IMR-90 (cell line): ENCODE measurements around the gene HPRT1. TPM values are rescaled to one million over a fixed set of nuclear protein-coding genes. Genes with fewer than 3 reads are reported as not detected.
A peak's percentile ranks its signal among the peaks of the same experiment; 100 is the strongest.

Source experiments
- ATAC-seq: fragments of 200-7000 bp; cut with Tn5 transposase; 2 replicates; pipeline ENCODE4 v1.9.1; 2020; ENCODE audit warnings: low read depth, mild to moderate bottlenecking, moderate library complexity
- BruUV-seq: library from RNA; stranded (reverse); fragments of 400-500 nt; replicated peaks from 2 replicates; lab custom pipeline; 2021; lab: Mats Ljungman, UMichigan
- CTCF ChIA-PET: fragments of 300-600 bp; formaldehyde crosslinking; extraction: SDS; loops from one replicate; lab custom pipeline; 2021; ENCODE audit warnings: antibody characterized with exemption; lab: Yijun Ruan, JAX
- POLR2A ChIA-PET: fragments of 300-600 bp; sonication (Branson Sonifier 250); formaldehyde crosslinking; loops from one replicate; lab custom pipeline; 2022; ENCODE audit warnings: antibody characterized with exemption; ENCODE audit not compliant: unreplicated experiment; lab: Charles Lee
- DNase-seq: peaks from one replicate; pipeline ENCODE4 v3.0.0; 2013
- H2AFZ ChIP-seq: replicated peaks from 2 replicates; pipeline ENCODE3; 2013; ENCODE audit warnings: low read length, mild to moderate bottlenecking; ENCODE audit not compliant: poor library complexity
- H2AK5ac ChIP-seq: 2 replicates; pipeline ENCODE4 v1.6.1; 2013; ENCODE audit warnings: low read depth, low read length, inconsistent platforms
- H2AK9ac ChIP-seq: replicated peaks from 2 replicates; pipeline ENCODE3; 2013; ENCODE audit warnings: mild to moderate bottlenecking, low read depth, low read length, moderate library complexity; ENCODE audit not compliant: poor library complexity
- H2BK120ac ChIP-seq: 2 replicates; pipeline ENCODE4 v1.6.1; 2013; ENCODE audit warnings: low read depth, low read length, inconsistent platforms
- H2BK15ac ChIP-seq: 3 replicates; pipeline ENCODE4 v1.6.1; 2013; ENCODE audit warnings: low read depth, low read length, inconsistent platforms
- H2BK20ac ChIP-seq: 2 replicates; pipeline ENCODE4 v1.6.1; 2013; ENCODE audit warnings: low read depth, mild to moderate bottlenecking, inconsistent platforms, low read length, moderate library complexity
- H2BK5ac ChIP-seq: 2 replicates; pipeline ENCODE4 v1.6.1; 2013; ENCODE audit warnings: mild to moderate bottlenecking, low read depth, low read length, inconsistent platforms; ENCODE audit not compliant: poor library complexity, severe bottlenecking
- H3K14ac ChIP-seq: replicated peaks from 2 replicates; pipeline ENCODE4 v1.6.1; 2013; ENCODE audit warnings: low read depth, low read length, inconsistent platforms
- H3K18ac ChIP-seq: 2 replicates; pipeline ENCODE4 v1.6.1; 2013; ENCODE audit warnings: low read depth, low read length, control low read depth
- H3K23ac ChIP-seq: 2 replicates; pipeline ENCODE4 v1.6.1; 2013; ENCODE audit warnings: low read depth, low read length, inconsistent platforms
- H3K27ac ChIP-seq: 2 replicates; pipeline ENCODE4 v1.5.1; 2013; ENCODE audit warnings: mild to moderate bottlenecking, control low read depth, low read length; ENCODE audit not compliant: insufficient read depth
- H3K27me3 ChIP-seq: 2 replicates; pipeline ENCODE4 v1.6.1; 2013; ENCODE audit warnings: low read length; ENCODE audit not compliant: control insufficient read depth, insufficient read depth
- H3K36me3 ChIP-seq: 2 replicates; pipeline ENCODE4 v1.6.1; 2013; ENCODE audit warnings: low read length, mixed read lengths; ENCODE audit not compliant: control insufficient read depth, insufficient read depth
- H3K4ac ChIP-seq: 2 replicates; pipeline ENCODE4 v1.6.1; 2013; ENCODE audit warnings: low read depth, low read length, inconsistent platforms
- H3K4me1 ChIP-seq: 2 replicates; pipeline ENCODE4 v1.6.1; 2013; ENCODE audit warnings: low read length, mixed read lengths; ENCODE audit not compliant: control insufficient read depth, insufficient read depth
- H3K4me2 ChIP-seq: 2 replicates; pipeline ENCODE4 v1.6.1; 2013; ENCODE audit warnings: low read depth, mild to moderate bottlenecking, control low read depth, low read length, moderate library complexity
- H3K4me3 ChIP-seq: 2 replicates; pipeline ENCODE4 v1.5.1; 2013; ENCODE audit warnings: low read depth, mild to moderate bottlenecking, control low read depth, low read length, moderate library complexity; ENCODE audit not compliant: insufficient read depth
- H3K56ac ChIP-seq: 2 replicates; pipeline ENCODE4 v1.6.1; 2013; ENCODE audit warnings: low read length, inconsistent platforms; ENCODE audit not compliant: insufficient read depth; ENCODE audit errors: extremely low read depth
- H3K79me1 ChIP-seq, 2 experiments: 2 replicates each; pipeline ENCODE4 v1.6.1; 2013; ENCODE audit warnings: low read length in 2 of 2, inconsistent platforms in 1 of 2, low read depth in 1 of 2
- H3K9ac ChIP-seq: 2 replicates; pipeline ENCODE4 v1.6.1; 2013; ENCODE audit warnings: low read depth, low read length, control low read depth
- H3K9me1 ChIP-seq: 2 replicates; pipeline ENCODE4 v1.6.1; 2013; ENCODE audit warnings: low read length, inconsistent platforms; ENCODE audit not compliant: insufficient read depth
- H3K9me3 ChIP-seq: 2 replicates; pipeline ENCODE4 v1.6.1; 2013; ENCODE audit warnings: low read length; ENCODE audit not compliant: control insufficient read depth, insufficient read depth
- H4K20me1 ChIP-seq: 2 replicates; pipeline ENCODE4 v1.6.1; 2013; ENCODE audit warnings: low read length, inconsistent platforms; ENCODE audit not compliant: insufficient read depth
- H4K5ac ChIP-seq: 2 replicates; pipeline ENCODE4 v1.6.1; 2013; ENCODE audit warnings: mild to moderate bottlenecking, low read depth, low read length, control low read depth
- H4K8ac ChIP-seq, 2 experiments: 2 replicates each; pipeline ENCODE4 v1.6.1; 2013; ENCODE audit warnings: low read depth in 2 of 2, low read length in 2 of 2, control low read depth in 1 of 2, inconsistent platforms in 1 of 2
- H4K91ac ChIP-seq: 2 replicates; pipeline ENCODE4 v1.6.1; 2013; ENCODE audit warnings: low read depth, low read length, inconsistent platforms; ENCODE audit not compliant: insufficient read depth
- BHLHE40 ChIP-seq: fragments of 150-350 bp; IDR thresholded peaks from 2 replicates; pipeline ENCODE4 v1.6.1; 2016; ENCODE audit warnings: mild to moderate bottlenecking, low read depth, low read length
- CEBPB ChIP-seq: IDR thresholded peaks from 2 replicates; pipeline ENCODE4 v1.6.1; 2012; ENCODE audit warnings: low read depth, low read length, improper control_type of control experiment
- CHD1 ChIP-seq: IDR thresholded peaks from 2 replicates; pipeline ENCODE4 v1.6.1; 2012; ENCODE audit warnings: low read depth, low read length, improper control_type of control experiment
- CTCF ChIP-seq: conservative IDR thresholded peaks from 2 replicates; pipeline ENCODE4 v1.5.1; 2012; ENCODE audit warnings: mild to moderate bottlenecking, low read depth, low read length, improper control_type of control experiment
- ELK1 ChIP-seq: fragments of 150-350 bp; IDR thresholded peaks from 2 replicates; pipeline ENCODE4 v1.6.1; 2016; ENCODE audit warnings: low read depth, mild to moderate bottlenecking, low read length, moderate library complexity, borderline replicate concordance
- FOS ChIP-seq: fragments of 150-350 bp; IDR thresholded peaks from 2 replicates; pipeline ENCODE4 v1.6.1; 2016; ENCODE audit warnings: low read depth, low read length
- MAFK ChIP-seq: IDR thresholded peaks from 2 replicates; pipeline ENCODE4 v1.6.1; 2012; ENCODE audit warnings: low read depth, low read length, improper control_type of control experiment
- MAZ ChIP-seq: IDR thresholded peaks from 2 replicates; pipeline ENCODE4 v1.6.1; 2012; ENCODE audit warnings: low read depth, mild to moderate bottlenecking, low read length, improper control_type of control experiment, moderate library complexity, borderline replicate concordance
- MXI1 ChIP-seq: IDR thresholded peaks from 2 replicates; pipeline ENCODE4 v1.6.1; 2012; ENCODE audit warnings: low read depth, mild to moderate bottlenecking, low read length, moderate library complexity, borderline replicate concordance
- NFE2L2 ChIP-seq: fragments of 150-350 bp; IDR thresholded peaks from 2 replicates; pipeline ENCODE4 v1.6.1; 2016; ENCODE audit warnings: low read depth, mild to moderate bottlenecking, low read length
- POLR2A ChIP-seq: IDR thresholded peaks from 2 replicates; pipeline ENCODE4 v1.6.1; 2012; ENCODE audit warnings: mild to moderate bottlenecking, low read depth, low read length
- RAD21 ChIP-seq: IDR thresholded peaks from 2 replicates; pipeline ENCODE4 v1.6.1; 2012; ENCODE audit warnings: low read length, improper control_type of control experiment
- RCOR1 ChIP-seq: IDR thresholded peaks from 2 replicates; pipeline ENCODE4 v1.6.1; 2012; ENCODE audit warnings: mild to moderate bottlenecking, low read length, improper control_type of control experiment; ENCODE audit not compliant: insufficient replicate concordance
- RFX5 ChIP-seq: IDR thresholded peaks from 2 replicates; pipeline ENCODE4 v1.8.0; 2012; ENCODE audit warnings: low read depth, mild to moderate bottlenecking, low read length, moderate library complexity
- SMC3 ChIP-seq: fragments of 150-350 bp; IDR thresholded peaks from 2 replicates; pipeline ENCODE4 v1.6.1; 2016; ENCODE audit warnings: low read depth, mild to moderate bottlenecking, antibody characterized with exemption, low read length, moderate library complexity
- USF2 ChIP-seq: fragments of 150-350 bp; IDR thresholded peaks from 2 replicates; pipeline ENCODE4 v1.6.1; 2017; ENCODE audit warnings: mild to moderate bottlenecking, antibody characterized with exemption, low read length, low read depth
- WGBS, 2 experiments: methylation state at CpG; one replicate each; pipeline versions ENCODE4 v1.1.5 to v1.1.7; 2013; ENCODE audit warnings: missing lambda C conversion rate in 2 of 2; ENCODE audit not compliant: insufficient read length in 1 of 2; ENCODE audit errors: extremely low coverage in 2 of 2; 5-methylcytosine and 5-hydroxymethylcytosine counted together
- dilution Hi-C: fragments of 300-500 bp; cut with HindIII; formaldehyde crosslinking; loops from one replicate; pipeline ENCODE4 v1.14.3; 2018; ENCODE audit warnings: low sequenced_read_pairs; ENCODE audit not compliant: unreplicated experiment
- in situ Hi-C: fragments of 300-500 bp; cut with MboI; formaldehyde crosslinking; loops from 3 replicates; pipeline ENCODE4 v1.14.3; 2019; ENCODE audit warnings: low sequenced_read_pairs, inconsistent platforms, mixed read lengths
- intact Hi-C: fragments of 100-400 bp; cut with micrococcal nuclease; formaldehyde crosslinking; loops from 2 replicates; pipeline ENCODE4 v1.10.0; 2022
- polyA plus RNA-seq, 3 experiments: library from polyadenylated mRNA; depleted of rRNA; stranded (reverse); fragments of >200 nt; gene quantifications; 2 replicates each; pipeline ENCODE4 v1.2.3, GENCODE V29; 2012; ENCODE audit warnings: low replicate concordance in 1 of 3
- total RNA-seq: library from RNA; depleted of rRNA; stranded (reverse); fragments of >200 nt; gene quantifications from 2 replicates; pipeline ENCODE4 v1.2.3, GENCODE V29; 2012

Gene HPRT1
- total and polyA plus RNA-seq, 2 of the 4 experiments (the other 2 are of a cell fraction), result 7.0 to 30.3 TPM

GRCh38 chrX:134513091-134513490 is 53.1 kb downstream of the HPRT1 start:
- Histone ChIP-seq H3K27ac (peak overlapping the region; percentile 65), H3K9me1 (no peaks in the 10 kb centered on the region), H3K79me1 (no peaks in the 10 kb centered on the region), H2BK15ac (0 out of 3 replicates have a peak overlapping the region, but pooled peaks have one; percentile 50), H4K5ac (peak overlapping the region; percentile 87; the same call in 1 of the 2 replicates), H3K56ac (peak overlapping the region; percentile 16; the same call in 1 of the 2 replicates), H2BK20ac (0 out of 2 replicates have a peak overlapping the region, but pooled peaks have one; percentile 78), H2AFZ (no peak overlapping the region), H4K20me1 (no peaks in the 10 kb centered on the region), H3K9ac (no peak overlapping the region), H3K4ac (peak overlapping the region; percentile 86), H3K4me2 (no peak overlapping the region), H3K4me3 (no peak overlapping the region), H3K14ac (0 out of 2 replicates have a peak overlapping the region, but pooled peaks have one; percentile 14), H4K91ac (peak overlapping the region; percentile 80), H3K23ac (no peak overlapping the region), H3K9me3 (no peaks in the 10 kb centered on the region), H2BK120ac (peak overlapping the region; percentile 70), H4K8ac (peak overlapping the region in 1 of 2 experiments; percentile 87; a peak in 2 of 4 replicates), H2BK5ac (peak overlapping the region; percentile 91), H2AK5ac (no peak overlapping the region), H3K36me3 (no peaks in the 10 kb centered on the region), H3K18ac (peak overlapping the region; percentile 90; the same call in 1 of the 2 replicates), H2AK9ac (peak overlapping the region; percentile 69), H3K27me3 (no peaks in the 10 kb centered on the region), H3K4me1 (peaks cover 8% of the 10 kb centered on the region; the same call in 1 of the 2 replicates)
- DNase-seq (peak; percentile 74), ATAC-seq (peak; percentile 74)
- TF ChIP-seq MAFK (no peak), ELK1 (no peak), USF2 (no peak), CEBPB (0 out of 2 replicates have a peak, but pooled peaks have one; percentile 29), SMC3 (no peak), RCOR1 (peak; percentile 32), POLR2A (no peak), CTCF (no peak), MAZ (no peak), NFE2L2 (no peak), RAD21 (no peak), BHLHE40 (no peak), CHD1 (no peak), MXI1 (no peak), FOS (peak; percentile 64; the same call in 1 of the 2 replicates), RFX5 (no peak)
- in situ Hi-C loops (no loop called here), dilution Hi-C loops (no loop called here), intact Hi-C loops (no loop called here)
- no CpG with 5 or more reads among the region's 3 CpGs for WGBS, 2 experiments
- no TSS peak for BruUV-seq
- CTCF ChIA-PET, result interaction anchor here (1.0 kb wide), 1 partner anchor 13 kb away, joined by 3 read pairs; no protein-coding TSS in a partner anchor
- POLR2A ChIA-PET, result interaction anchor here (1.0 kb wide), 1 partner anchor 29 kb away, joined by 3 read pairs; no protein-coding TSS in a partner anchor
